ENCODE results near the gene GJB2. TPM values are rescaled to one million over a fixed set of nuclear protein-coding genes. Genes with fewer than 3 reads are reported as not detected.

The GJB2 gene
- 1 to 10 TPM; 1.5 to 3.8 TPM for total RNA-seq

DNA sequence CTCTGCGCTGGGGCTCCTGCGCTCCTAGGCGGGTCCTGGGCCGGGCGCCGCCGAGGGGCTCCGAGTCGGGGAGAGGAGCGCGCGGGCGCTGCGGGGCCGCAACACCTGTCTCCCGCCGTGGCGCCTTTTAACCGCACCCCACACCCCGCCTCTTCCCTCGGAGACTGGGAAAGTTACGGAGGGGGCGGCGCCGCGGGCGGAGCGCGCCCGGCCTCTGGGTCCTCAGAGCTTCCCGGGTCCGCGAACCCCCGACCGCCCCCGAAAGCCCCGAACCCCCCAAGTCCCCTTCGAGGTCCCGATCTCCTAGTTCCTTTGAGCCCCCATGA, at the start of gene GJB2:
Gene GJB2 (minus strand): TSS at position 103 of the 326 bp plus-strand sequence. CDS start 3,357 bp downstream, outside the sequence.
- 1% methylated on average over 38 of the region's 39 CpGs for WGBS
- TF ChIP-seq, protein P1, sequence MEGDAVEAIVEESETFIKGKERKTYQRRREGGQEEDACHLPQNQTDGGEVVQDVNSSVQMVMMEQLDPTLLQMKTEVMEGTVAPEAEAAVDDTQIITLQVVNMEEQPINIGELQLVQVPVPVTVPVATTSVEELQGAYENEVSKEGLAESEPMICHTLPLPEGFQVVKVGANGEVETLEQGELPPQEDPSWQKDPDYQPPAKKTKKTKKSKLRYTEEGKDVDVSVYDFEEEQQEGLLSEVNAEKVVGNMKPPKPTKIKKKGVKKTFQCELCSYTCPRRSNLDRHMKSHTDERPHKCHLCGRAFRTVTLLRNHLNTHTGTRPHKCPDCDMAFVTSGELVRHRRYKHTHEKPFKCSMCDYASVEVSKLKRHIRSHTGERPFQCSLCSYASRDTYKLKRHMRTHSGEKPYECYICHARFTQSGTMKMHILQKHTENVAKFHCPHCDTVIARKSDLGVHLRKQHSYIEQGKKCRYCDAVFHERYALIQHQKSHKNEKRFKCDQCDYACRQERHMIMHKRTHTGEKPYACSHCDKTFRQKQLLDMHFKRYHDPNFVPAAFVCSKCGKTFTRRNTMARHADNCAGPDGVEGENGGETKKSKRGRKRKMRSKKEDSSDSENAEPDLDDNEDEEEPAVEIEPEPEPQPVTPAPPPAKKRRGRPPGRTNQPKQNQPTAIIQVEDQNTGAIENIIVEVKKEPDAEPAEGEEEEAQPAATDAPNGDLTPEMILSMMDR (IDR thresholded peaks at IDR 0.05) = no peak
- H3K27ac ChIP-seq = no peak within 1 kb of the TSS
- H3K27me3 ChIP-seq (replicated peaks; ENCODE audit: insufficient read depth) = no peaks in the 10 kb centered on the region
- H3K4me1 ChIP-seq (replicated peaks) = peaks cover 5% of the 10 kb centered on the region
- peak within 1 kb of the TSS; percentile 30 to 47 for H3K4me3 ChIP-seq
- intact Hi-C loops (cut with DNase I) = loop anchor here (10.0 kb wide), 1 partner anchor 292 kb away; no protein-coding TSS in a partner anchor
- no peaks in the 10 kb centered on the region for H3K36me3 ChIP-seq
- no peak for DNase-seq (ENCODE audit: low spot score)
- no peaks in the 10 kb centered on the region for H3K9me3 ChIP-seq

DNA sequence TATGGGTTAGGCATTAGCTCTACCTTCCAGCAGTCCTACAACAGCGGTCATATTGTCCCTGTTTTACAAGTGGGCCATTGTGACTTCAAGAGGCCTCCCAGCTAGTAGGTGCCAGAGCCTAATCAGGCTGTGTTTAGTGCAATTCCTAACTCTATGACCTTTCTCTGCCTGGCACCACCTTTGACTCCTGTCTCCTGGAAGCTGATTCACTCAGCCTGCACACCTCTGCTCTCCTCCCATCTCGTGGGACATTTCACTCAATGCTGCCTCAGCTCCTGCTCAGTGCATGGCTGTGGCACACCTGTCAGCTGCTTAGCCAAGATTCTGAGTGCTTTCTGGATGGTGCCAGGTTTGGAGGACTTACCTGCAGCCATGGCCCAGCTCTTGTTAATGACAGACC, 48.9 kb upstream of the GJB2 start:
- intact Hi-C loops (cut with DNase I) = no loop called here
- no peaks in the 10 kb centered on the region for H3K27me3 ChIP-seq (replicated peaks; ENCODE audit: insufficient read depth)
- no peak for DNase-seq (ENCODE audit: low spot score)

DNA sequence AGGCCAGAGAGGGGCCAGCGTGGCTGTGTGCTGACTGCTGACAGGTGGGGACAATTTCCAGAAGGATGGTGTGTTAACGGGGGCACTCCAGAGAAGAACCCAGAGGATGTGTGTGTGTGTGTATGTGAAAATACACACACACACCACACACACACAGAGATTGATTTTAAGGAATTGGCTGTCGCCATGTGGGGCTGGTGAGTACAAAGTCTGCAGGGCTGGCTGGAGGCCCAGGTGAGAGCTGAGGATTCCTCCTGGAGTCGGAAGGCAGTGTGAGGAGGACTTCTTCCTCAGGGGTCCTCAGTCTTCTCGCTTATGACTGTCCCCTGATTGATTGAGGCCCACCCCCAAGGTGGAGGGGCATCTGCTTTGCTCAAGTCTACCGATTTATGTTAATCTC, 47.0 kb upstream of the GJB2 start:
- Histone ChIP-seq H3K9me3 (no peaks in the 10 kb centered on the region), H3K4me3 (no peak overlapping the region), H3K27me3 (replicated peaks; ENCODE audit: insufficient read depth) (no peaks in the 10 kb centered on the region), H3K36me3 (no peaks in the 10 kb centered on the region), H3K4me1 (replicated peaks) (no peaks in the 10 kb centered on the region), H3K27ac (no peak overlapping the region)
- intact Hi-C loops (cut with DNase I) = no loop called here
- WGBS = 80% methylated on average over 6 of the region's 6 CpGs
- TF ChIP-seq POLR2AphosphoS5 (IDR thresholded peaks at IDR 0.05) (no peak), POLR2A (IDR thresholded peaks at IDR 0.05) (no peak)
- TF ChIP-seq, protein P1 (IDR thresholded peaks at IDR 0.05) = no peak
- no peak for DNase-seq (ENCODE audit: low spot score)

More for the DNA sequence above, 48.9 kb upstream of the GJB2 start:
- H3K27ac ChIP-seq = no peak overlapping the region
- no peaks in the 10 kb centered on the region for H3K36me3 ChIP-seq
- no peak overlapping the region for H3K4me3 ChIP-seq
- TF ChIP-seq POLR2AphosphoS5 (IDR thresholded peaks at IDR 0.05) = no peak
- H3K9me3 ChIP-seq = no peaks in the 10 kb centered on the region
- 79% methylated on average over 2 of the region's 2 CpGs for WGBS
- no peaks in the 10 kb centered on the region for H3K4me1 ChIP-seq (replicated peaks)

DNA sequence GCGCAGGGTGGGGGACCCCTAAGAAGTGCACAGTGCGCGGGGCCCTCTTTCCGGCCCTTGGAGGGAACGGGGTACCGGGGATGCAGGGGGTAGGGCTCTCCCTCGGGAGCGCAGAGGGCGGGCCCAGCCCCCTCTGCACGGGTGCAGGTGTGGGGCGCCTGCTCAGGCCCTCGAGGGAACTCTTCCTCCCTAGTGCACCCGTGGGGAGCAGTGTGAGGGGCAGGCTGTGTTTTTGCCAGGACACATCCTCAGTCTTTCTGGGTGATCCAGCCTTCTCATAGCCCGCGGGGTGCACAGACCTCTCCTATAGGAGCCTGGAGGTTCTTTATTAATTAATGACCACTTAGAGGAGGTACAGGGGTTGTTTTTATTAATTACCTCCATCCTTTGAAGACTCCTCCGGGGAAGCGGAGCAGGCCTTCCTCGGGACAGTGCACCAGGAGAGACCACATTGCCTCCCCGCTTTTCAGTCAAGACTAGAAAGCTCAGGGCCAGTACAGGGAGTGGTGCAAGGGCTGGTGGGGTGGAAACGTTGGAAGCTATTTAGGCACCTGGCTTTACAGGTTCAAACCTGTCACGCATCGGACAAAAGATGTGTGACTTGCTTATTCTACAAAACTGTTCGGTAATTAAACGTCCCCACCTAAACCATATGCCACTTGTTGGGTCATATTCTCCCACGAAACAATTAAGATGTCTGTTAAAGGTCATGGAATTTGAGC, 40.0 kb upstream of the GJB2 start:
- H3K27me3 ChIP-seq (replicated peaks; ENCODE audit: insufficient read depth) = peaks cover 10% of the 10 kb centered on the region

DNA sequence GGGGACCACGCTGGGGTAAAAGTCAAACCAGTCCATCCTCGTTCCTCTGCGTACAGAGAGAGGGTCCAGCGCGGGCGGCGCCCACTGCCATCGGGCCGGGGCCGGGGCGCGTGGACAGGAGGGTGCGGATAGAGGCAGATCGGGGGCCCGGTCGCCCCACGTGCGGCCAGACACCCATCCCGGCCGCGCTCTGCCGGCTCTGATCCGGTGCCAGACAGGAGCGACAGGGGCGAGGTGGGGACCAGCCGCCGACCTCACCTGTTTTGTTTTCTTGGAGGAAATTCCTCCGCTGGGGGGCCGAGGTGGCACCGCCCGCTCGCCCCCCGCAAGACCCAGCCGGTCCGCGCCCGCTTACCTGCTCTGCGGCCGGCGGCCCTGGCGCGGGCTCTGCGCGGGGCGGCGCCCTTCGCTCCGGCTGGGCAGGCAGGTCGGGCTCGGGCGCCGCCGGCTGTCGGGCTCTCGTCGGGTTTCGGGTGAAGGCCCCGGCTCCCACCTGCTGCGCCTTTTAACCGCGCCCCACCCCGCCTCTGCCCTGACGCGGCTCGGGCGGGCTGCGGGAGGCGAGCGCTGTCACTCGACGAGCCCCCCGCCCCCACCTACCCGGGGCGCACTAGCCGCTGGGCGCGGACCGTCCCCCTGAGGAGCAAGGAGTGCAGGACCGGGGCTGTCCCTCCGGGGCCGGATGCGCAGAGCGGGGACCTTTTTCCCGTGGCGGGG, 39.3 kb upstream of the GJB2 start, which contains the start of gene GJB6:
Gene GJB6 (minus strand): TSS at position 481 of the 717 bp plus-strand sequence. CDS start 8,839 bp downstream, outside the sequence.
- DNase-seq (ENCODE audit: low spot score) = no peak
- H3K27ac ChIP-seq = no peak within 1 kb of the TSS
- TF ChIP-seq, protein P1 (IDR thresholded peaks at IDR 0.05) = peak in 1 of 4 experiments; percentile 15
- TF ChIP-seq POLR2AphosphoS5 (IDR thresholded peaks at IDR 0.05) (no peak), POLR2A (IDR thresholded peaks at IDR 0.05) (no peak)
- H3K4me1 ChIP-seq (replicated peaks) = no peaks in the 10 kb centered on the region
- WGBS = 3% methylated on average over 49 of the region's 85 CpGs
- H3K27me3 ChIP-seq (replicated peaks; ENCODE audit: insufficient read depth) = peaks cover 12% of the 10 kb centered on the region
- H3K36me3 ChIP-seq = no peaks in the 10 kb centered on the region
- intact Hi-C loops (cut with DNase I) = no loop called here
- no peaks in the 10 kb centered on the region for H3K9me3 ChIP-seq
- H3K4me3 ChIP-seq = peak within 1 kb of the TSS; percentile 12 to 30

More for the DNA sequence above, 40.0 kb upstream of the GJB2 start:
- DNase-seq (ENCODE audit: low spot score) = no peak
- Histone ChIP-seq H3K9me3 (no peaks in the 10 kb centered on the region), H3K4me3 (peak overlapping the region; percentile 12 to 30), H3K27ac (no peak overlapping the region), H3K4me1 (replicated peaks) (no peaks in the 10 kb centered on the region), H3K36me3 (no peaks in the 10 kb centered on the region)
- intact Hi-C loops (cut with DNase I) = no loop called here
- no peak for TF ChIP-seq POLR2AphosphoS5 (IDR thresholded peaks at IDR 0.05)
- no peak for TF ChIP-seq POLR2A (IDR thresholded peaks at IDR 0.05)
- TF ChIP-seq, protein P1 (IDR thresholded peaks at IDR 0.05) = no peak
- 39% methylated on average over 25 of the region's 25 CpGs for WGBS

All from prostate gland (tissue), 2 donors.